Stomach (tissue), 4 donors: ENCODE measurements around the gene INPP4B.

Experiments
- CTCF ChIP-seq, 7 experiments: fragments of 450-650 bp in 4 of 7; fragments of 200-600 bp in 3 of 7; sonication (generic) in 3 of 7; IDR thresholded peaks; one replicate each; pipeline ENCODE4 v1.5.1; 2016 to 2019; ENCODE audit warnings: antibody characterized with exemption in 7 of 7, control low read depth in 2 of 7, mild to moderate bottlenecking in 1 of 7
- EP300 ChIP-seq: sonication (generic); formaldehyde crosslinking; IDR thresholded peaks from one replicate; pipeline ENCODE4 v1.6.1; 2017; ENCODE audit warnings: antibody characterized with exemption
- POLR2A ChIP-seq, 4 donors: fragments of 450-650 bp; IDR thresholded peaks; one replicate each; pipeline ENCODE4 v1.6.1; 2016; ENCODE audit warnings: antibody characterized with exemption in 4 of 4, control low read depth in 2 of 4, mild to moderate bottlenecking in 1 of 4, moderate library complexity in 1 of 4

GRCh38 chr4:142352712-142353111 lies 493.4 kb downstream of the INPP4B start:
- TF ChIP-seq CTCF (IDR thresholded peaks at IDR 0.05), result no peak
- TF ChIP-seq POLR2A (IDR thresholded peaks at IDR 0.05), result no peak
- no peak for TF ChIP-seq EP300
